ENCODE data around the gene INSC. TPM values are rescaled to one million over a fixed set of nuclear protein-coding genes. Genes with fewer than 3 reads are reported as not detected.

The INSC gene
- total RNA-seq, 1 experiment from 2014 or later: not detected

DNA sequence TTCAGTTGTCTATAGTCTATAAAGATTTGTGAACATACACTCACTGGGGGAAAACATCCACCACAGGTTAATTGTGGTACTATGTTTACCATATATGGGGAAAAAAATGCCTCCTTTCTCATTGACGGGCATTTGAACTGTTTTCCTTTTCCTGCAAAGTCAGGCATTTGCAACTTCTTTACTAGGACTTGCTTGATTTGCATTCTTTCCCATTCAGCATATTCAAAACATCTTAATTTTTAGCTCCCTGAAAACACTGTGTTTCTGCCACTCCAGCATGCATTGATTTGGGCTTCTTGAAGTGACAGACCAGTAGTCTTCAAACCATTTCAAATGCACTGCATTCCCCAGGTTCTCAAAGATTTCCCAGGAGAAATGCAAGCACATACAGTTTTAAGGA is 67.6 kb downstream of the INSC start:
- Histone ChIP-seq H3K4me2 (no peak overlapping the region), H3K27ac (no peak overlapping the region), H4K20me1 (ENCODE audit: insufficient read depth) (no peaks in the 10 kb centered on the region), H3K4me3 (no peak overlapping the region), H3K9me2 (ENCODE audit: insufficient read depth) (no peaks in the 10 kb centered on the region), H2AFZ (no peak overlapping the region), H3K36me3 (ENCODE audit: low read depth) (no peaks in the 10 kb centered on the region), H3K9me3 (ENCODE audit: insufficient read depth, low read depth) (no peaks in the 10 kb centered on the region), H3K27me3 (ENCODE audit: insufficient read depth, low read depth) (no peaks in the 10 kb centered on the region), H3F3A (ENCODE audit: insufficient read depth, low read depth) (no peaks in the 10 kb centered on the region), H3K79me2 (ENCODE audit: low read depth) (no peaks in the 10 kb centered on the region), H3K4me1 (replicated peaks; ENCODE audit: insufficient read depth) (no peaks in the 10 kb centered on the region)
- no peak for DNase-seq
- BruUV-seq (replicated peaks): no TSS peak
- POLR2A ChIA-PET (ENCODE audit: unreplicated experiment): no interaction called here
- CTCF ChIA-PET: no interaction called here
- intact Hi-C loops (cut with micrococcal nuclease; ENCODE audit: unreplicated experiment): no loop called here
- TF ChIP-seq EZH2 (IDR thresholded peaks at IDR 0.05; ENCODE audit: low read depth): no peak

DNA sequence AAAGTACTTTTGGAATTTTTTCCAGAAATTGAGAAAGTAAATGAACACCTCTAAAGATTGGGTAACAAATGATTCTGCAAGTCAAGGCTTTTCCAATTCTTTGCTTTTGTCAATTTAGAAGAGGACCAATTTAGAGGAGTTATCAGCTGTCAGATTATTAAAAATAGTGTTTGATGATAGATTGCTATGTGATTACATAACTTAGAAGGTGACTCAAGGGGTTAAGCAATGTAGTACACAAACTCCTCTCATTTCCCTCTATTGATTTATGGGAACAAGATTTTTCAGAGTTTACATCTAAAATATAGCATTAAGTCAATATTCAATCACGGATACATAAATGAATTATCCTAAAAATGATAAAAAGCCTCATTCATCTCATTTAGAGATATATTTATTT is 70.3 kb downstream of the INSC start:
- H3F3A ChIP-seq (ENCODE audit: insufficient read depth, low read depth): no peaks in the 10 kb centered on the region
- no peaks in the 10 kb centered on the region for H4K20me1 ChIP-seq (ENCODE audit: insufficient read depth)
- no peak for DNase-seq
- CTCF ChIA-PET: no interaction called here
- no peak overlapping the region for H3K4me2 ChIP-seq
- no peak for TF ChIP-seq EZH2 (IDR thresholded peaks at IDR 0.05; ENCODE audit: low read depth)
- TF ChIP-seq, protein P1, sequence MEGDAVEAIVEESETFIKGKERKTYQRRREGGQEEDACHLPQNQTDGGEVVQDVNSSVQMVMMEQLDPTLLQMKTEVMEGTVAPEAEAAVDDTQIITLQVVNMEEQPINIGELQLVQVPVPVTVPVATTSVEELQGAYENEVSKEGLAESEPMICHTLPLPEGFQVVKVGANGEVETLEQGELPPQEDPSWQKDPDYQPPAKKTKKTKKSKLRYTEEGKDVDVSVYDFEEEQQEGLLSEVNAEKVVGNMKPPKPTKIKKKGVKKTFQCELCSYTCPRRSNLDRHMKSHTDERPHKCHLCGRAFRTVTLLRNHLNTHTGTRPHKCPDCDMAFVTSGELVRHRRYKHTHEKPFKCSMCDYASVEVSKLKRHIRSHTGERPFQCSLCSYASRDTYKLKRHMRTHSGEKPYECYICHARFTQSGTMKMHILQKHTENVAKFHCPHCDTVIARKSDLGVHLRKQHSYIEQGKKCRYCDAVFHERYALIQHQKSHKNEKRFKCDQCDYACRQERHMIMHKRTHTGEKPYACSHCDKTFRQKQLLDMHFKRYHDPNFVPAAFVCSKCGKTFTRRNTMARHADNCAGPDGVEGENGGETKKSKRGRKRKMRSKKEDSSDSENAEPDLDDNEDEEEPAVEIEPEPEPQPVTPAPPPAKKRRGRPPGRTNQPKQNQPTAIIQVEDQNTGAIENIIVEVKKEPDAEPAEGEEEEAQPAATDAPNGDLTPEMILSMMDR (conservative IDR thresholded peaks at IDR 0.05): no peak
- POLR2A ChIA-PET (ENCODE audit: unreplicated experiment): no interaction called here
- no peaks in the 10 kb centered on the region for H3K36me3 ChIP-seq (ENCODE audit: low read depth)
- H3K4me3 ChIP-seq: no peak overlapping the region
- H3K27me3 ChIP-seq (ENCODE audit: insufficient read depth, low read depth): no peaks in the 10 kb centered on the region
- intact Hi-C loops (cut with micrococcal nuclease; ENCODE audit: unreplicated experiment): no loop called here
- no peaks in the 10 kb centered on the region for H3K9me2 ChIP-seq (ENCODE audit: insufficient read depth)
- no peaks in the 10 kb centered on the region for H3K4me1 ChIP-seq (replicated peaks; ENCODE audit: insufficient read depth)
- no peaks in the 10 kb centered on the region for H3K9me3 ChIP-seq (ENCODE audit: insufficient read depth, low read depth)
- no peaks in the 10 kb centered on the region for H3K79me2 ChIP-seq (ENCODE audit: low read depth)
- no peak overlapping the region for H2AFZ ChIP-seq
- no peak overlapping the region for H3K27ac ChIP-seq
- BruUV-seq (replicated peaks): no TSS peak

DNA sequence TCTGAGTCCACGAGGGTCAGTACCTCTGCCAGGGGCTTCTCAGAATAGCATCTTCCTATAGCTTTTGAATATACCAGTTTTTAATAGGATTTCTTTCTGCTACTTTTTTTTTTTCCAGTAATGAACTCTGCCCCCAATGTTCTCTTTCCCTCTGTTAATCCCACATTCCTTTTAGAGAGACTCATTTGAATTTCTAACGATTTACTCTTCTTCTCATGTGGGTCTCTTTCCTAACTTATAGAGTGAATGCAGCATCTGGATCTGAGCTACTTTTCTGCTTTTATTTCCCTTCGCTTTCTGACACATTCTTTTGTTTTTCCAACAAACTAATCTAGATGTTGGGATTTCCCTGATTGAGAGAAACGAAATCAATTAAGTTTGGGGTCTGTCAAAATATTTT is 71.4 kb downstream of the INSC start:
- H3K27me3 ChIP-seq (ENCODE audit: insufficient read depth, low read depth): no peaks in the 10 kb centered on the region
- no peaks in the 10 kb centered on the region for H3K4me1 ChIP-seq (replicated peaks; ENCODE audit: insufficient read depth)
- no peaks in the 10 kb centered on the region for H3K36me3 ChIP-seq (ENCODE audit: low read depth)
- ChIA-PET POLR2A (ENCODE audit: unreplicated experiment) (no interaction called here), CTCF (no interaction called here)
- H3K79me2 ChIP-seq (ENCODE audit: low read depth): no peaks in the 10 kb centered on the region
- no TSS peak for BruUV-seq (replicated peaks)
- no peak for TF ChIP-seq EZH2 (IDR thresholded peaks at IDR 0.05; ENCODE audit: low read depth)
- TF ChIP-seq, protein P1 (conservative IDR thresholded peaks at IDR 0.05): no peak
- H3K4me2 ChIP-seq: no peak overlapping the region
- intact Hi-C loops (cut with micrococcal nuclease; ENCODE audit: unreplicated experiment): no loop called here
- no peaks in the 10 kb centered on the region for H3K9me2 ChIP-seq (ENCODE audit: insufficient read depth)
- H3K27ac ChIP-seq: no peak overlapping the region
- no peak overlapping the region for H3K4me3 ChIP-seq
- no peaks in the 10 kb centered on the region for H3F3A ChIP-seq (ENCODE audit: insufficient read depth, low read depth)
- DNase-seq: no peak
- no peaks in the 10 kb centered on the region for H3K9me3 ChIP-seq (ENCODE audit: insufficient read depth, low read depth)
- no peaks in the 10 kb centered on the region for H4K20me1 ChIP-seq (ENCODE audit: insufficient read depth)
- H2AFZ ChIP-seq: no peak overlapping the region

DNA sequence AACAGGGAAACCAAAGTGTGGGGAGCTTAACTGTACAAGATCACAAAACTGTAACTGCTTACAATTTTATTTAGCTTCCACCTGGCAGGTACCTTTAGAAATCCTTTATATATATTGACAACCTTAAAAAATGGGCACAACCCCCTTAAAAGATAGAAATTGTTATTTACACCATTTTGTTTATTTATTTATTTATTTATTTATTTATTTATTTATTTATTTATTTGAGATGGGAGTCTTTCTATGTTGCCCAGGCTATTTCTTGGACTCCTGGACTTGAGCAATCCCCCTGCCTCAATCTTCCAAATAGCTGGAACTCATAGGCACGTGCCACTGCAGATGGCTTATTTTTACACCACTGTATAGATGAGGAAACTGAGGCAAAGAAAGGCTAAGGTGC is 74.5 kb downstream of the INSC start:
- intact Hi-C loops (cut with micrococcal nuclease; ENCODE audit: unreplicated experiment): no loop called here
- no peak overlapping the region for H3K27ac ChIP-seq
- H3K9me3 ChIP-seq (ENCODE audit: insufficient read depth, low read depth): no peaks in the 10 kb centered on the region
- H3K4me2 ChIP-seq: no peak overlapping the region
- no peak for DNase-seq
- H3K4me3 ChIP-seq: no peak overlapping the region
- H3K4me1 ChIP-seq (replicated peaks; ENCODE audit: insufficient read depth): no peaks in the 10 kb centered on the region
- POLR2A ChIA-PET (ENCODE audit: unreplicated experiment): no interaction called here
- no peaks in the 10 kb centered on the region for H3F3A ChIP-seq (ENCODE audit: insufficient read depth, low read depth)
- no peak overlapping the region for H2AFZ ChIP-seq
- H3K27me3 ChIP-seq (ENCODE audit: insufficient read depth, low read depth): no peaks in the 10 kb centered on the region
- BruUV-seq (replicated peaks): no TSS peak
- no peaks in the 10 kb centered on the region for H3K79me2 ChIP-seq (ENCODE audit: low read depth)
- CTCF ChIA-PET: no interaction called here
- no peaks in the 10 kb centered on the region for H3K9me2 ChIP-seq (ENCODE audit: insufficient read depth)
- no peaks in the 10 kb centered on the region for H3K36me3 ChIP-seq (ENCODE audit: low read depth)
- TF ChIP-seq EZH2 (IDR thresholded peaks at IDR 0.05; ENCODE audit: low read depth): no peak
- TF ChIP-seq, protein P1 (conservative IDR thresholded peaks at IDR 0.05): no peak
- no peaks in the 10 kb centered on the region for H4K20me1 ChIP-seq (ENCODE audit: insufficient read depth)
